ENCODE results near the gene STK35.
"Not testable (repeated sequence)": the region's sequence is repeated elsewhere in the genome, so short reads cannot be mapped to it uniquely, and the experiment has no call there.

The STK35 gene

GRCh38 chr20:2163757-2164156, 62.1 kb downstream of the STK35 start:
- no peak for DNase-seq

DNA sequence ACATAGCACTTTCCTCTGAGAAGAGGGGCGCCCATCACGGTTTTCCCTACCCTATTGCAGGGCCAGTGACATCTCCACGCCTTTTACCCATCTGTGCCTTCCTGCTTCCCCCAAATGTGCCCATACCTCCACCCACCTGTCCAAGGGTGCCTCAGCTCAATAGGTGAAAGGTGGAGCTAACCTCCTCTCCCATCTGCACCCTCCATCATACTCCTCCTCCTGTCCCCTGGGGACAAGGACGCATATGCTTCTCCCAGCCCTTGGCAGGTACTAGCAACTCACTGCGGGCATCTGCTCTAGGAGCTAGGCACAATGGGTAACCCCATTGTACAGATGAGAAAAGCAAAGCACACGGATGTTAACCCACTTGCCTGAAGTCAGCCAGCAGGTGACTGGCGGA, 62.8 kb downstream of the STK35 start:
- no peak for DNase-seq

- DNase-seq = no peak
Observed at GRCh38 chr20:2164966-2165365, 63.3 kb downstream of the STK35 start.

- DNase-seq = no peak
Observed at GRCh38 chr20:2165871-2166270, 64.2 kb downstream of the STK35 start.

- DNase-seq = no peak
Observed at GRCh38 chr20:2167112-2167511, 65.5 kb downstream of the STK35 start.

DNA sequence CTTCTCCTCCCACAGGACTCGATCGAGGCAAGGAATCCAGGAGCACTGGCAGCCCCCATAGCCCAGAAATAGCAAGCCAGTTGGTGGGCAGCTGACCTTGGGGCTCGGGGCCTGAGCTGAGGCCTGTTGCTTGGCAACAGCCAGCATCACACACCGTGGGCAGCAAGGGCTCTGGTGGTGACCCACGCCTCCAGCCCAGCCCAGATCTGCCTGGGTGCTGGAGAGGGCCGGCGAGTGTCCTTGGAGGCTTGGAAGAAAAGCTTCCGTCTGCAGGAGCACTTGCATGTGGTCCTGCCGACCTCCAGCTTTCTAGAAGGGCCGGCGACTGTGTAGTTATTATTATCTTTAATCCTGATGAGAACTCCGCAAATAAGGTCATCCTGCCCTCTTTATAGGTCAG, 67.3 kb downstream of the STK35 start:
- no peak for DNase-seq

- no peak for DNase-seq
Observed at GRCh38 chr20:2169456-2170088, 67.9 kb downstream of the STK35 start.

GRCh38 chr20:2170404-2170803, 68.8 kb downstream of the STK35 start:
- no peak for DNase-seq

DNA sequence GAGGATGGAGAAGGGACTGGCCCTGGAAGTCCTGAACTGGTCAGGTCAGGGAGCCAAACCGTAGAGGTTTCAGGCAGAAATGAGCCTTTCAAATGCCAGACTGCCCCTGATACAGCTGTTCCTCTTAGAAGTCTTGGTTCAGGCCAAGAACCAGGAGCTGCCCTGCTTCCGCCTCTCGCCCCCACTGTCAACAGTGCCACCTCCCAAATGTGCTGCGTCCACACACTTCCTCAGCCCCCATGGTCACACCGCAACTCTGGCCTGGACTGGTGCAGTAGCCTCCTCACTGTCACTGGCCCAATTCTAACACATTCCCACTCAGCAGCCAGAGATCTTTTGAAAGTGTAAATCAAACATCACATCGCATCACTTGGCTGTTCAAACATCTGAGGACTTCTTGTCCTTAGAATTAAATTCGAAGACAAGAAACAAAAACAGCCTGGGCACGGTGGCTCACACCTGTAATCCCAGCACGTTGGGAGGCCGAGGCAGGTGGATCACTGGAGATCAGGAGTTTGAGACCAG, 69.7 kb downstream of the STK35 start:
- DNase-seq = no peak

DNA sequence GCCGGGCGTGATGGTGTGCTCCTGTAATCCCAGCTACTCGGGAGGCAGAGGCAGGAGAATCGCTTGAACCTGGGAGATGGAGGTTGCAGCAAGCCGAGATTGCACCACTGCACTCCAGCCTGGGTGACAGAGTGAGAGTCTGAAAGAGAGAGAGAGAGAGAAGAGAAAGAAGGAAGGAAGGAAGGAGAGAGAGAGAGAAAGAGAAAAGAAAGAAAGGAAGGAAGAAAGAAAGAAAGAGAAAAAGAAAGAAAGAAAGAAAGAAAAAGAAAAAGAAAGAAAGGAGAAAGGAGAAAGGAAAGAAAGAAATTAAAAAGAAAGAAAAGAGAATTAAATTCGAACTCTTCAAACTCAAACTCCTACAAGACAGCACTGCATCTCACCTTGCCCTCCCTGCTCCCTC, 70.2 kb downstream of the STK35 start:
- DNase-seq = not testable (repeated sequence)

DNA sequence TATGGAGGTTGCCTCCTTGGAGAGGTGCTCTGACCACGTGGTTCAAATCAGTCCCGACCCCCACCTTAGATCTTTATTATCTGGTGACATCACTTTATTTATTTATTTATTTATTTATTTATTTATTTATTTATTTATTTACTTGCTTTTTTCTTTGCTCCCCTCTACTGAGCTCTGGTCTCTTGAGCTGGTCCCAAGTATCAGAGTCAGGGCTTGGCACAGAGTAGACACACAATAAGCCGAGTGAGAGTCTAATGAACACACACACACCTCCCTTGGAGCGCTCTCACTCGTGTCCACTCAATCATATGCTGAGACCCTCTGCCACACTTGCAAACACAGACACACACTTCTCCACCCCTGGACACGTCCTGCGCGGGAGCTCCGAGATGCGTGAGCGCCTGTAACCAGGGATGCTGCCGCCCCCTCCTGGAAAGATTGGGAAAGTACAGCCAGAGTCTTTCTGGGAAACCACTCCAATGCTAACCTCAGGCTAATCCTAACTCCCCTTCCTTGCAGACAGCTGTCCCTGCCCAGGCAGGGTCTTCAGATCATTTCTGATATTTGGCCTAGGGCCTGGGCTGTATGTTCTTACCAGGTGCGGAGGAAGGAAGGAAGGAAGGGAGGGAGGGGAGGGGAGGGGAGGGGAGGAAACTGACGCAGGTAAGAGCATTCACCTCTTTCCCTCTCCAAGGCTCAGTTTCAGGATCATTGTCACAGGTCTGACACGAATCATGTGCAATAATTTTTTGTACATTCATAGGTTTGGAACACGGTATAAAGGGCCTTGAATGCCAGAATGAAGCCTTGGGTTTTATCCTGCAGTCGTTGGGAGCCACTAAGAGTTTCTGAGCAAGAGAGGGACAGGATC, 70.9 kb downstream of the STK35 start:
- DNase-seq = peak; percentile 24 to 62 (median 31)

DNA sequence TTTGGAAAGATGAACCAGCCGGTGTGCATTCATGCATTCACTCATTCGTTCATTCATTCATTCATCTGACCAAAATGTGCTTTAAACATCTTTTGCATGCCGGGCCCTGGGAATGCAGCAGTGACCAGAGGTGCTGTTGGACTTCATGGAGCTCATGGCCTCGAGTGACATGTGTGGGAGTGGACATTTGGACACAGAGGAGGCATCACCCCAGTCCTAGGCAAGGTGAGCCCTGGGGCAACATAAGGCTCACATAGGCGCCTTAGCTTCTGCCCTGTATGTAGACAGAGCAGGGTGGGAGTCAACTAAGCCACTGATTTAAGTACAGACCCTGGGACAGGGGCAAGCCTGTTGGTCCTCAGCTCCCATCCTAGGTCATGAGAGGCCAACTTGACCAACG, 71.6 kb downstream of the STK35 start:
- no peak for DNase-seq

GRCh38 chr20:2174067-2174466, 72.4 kb downstream of the STK35 start:
- DNase-seq = no peak

DNA sequence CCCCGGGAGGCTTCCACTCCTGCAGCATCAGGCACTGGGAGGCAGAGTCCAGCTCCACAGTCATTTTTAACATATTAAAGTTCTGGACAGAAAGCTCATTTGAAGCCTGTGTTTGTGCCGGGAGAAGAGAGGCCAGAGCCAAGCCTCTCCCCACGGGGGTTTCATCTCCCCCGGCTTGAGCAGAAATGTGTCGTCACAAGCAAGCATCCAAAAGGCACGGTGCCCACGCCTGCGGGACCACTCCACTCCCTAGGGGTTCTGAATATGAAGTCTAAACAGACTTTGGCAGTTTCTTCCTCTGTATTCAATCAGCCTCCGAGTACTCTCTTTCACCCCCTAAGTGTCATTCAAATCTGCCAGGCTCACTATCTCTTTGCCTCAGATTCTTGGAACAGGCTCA, 75.3 kb downstream of the STK35 start:
- no peak for DNase-seq

DNA sequence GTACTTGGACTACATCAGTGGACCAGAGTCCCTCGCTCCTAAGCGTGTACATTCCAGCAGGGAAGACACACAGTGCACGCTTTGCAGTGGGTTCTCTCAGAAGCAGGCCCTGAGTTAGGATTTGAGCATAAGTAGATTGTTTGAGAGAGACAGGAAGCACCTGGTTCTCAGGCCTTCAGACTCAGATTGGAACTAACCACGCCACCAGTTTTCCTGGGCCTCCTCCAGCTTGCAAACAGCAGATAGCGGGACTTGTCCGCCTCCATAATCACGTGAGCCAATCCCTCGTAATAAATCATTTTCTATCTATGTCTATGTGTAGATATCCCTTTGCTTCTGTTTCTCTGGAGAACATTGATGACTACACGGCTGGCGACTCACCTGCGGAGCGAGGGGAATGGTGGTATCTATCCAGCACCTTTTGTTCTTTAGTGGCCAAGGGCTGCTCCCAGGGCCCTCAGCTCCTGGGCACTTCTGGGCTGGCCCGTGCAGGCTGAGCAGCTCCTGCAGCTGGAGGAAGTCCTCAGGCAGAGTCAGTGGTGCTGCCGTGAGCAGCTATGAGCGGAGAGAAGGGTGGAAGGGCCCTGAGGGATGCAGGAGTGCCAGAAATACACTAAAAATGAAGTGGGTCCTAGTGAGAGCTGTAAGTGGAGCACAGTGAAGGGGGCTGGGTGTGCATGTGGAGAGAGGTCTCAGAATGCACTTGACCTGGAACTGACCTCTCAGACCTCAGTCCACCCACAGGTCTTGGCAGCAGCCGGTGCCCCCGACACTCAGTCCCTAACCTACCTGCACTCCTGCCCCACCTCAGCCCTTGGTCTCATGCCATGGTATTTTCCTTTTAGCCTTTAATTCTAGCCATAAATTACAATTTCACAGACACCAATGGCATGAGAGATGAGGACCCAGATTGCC, 76.9 kb downstream of the STK35 start:
- no peak for DNase-seq

DNA sequence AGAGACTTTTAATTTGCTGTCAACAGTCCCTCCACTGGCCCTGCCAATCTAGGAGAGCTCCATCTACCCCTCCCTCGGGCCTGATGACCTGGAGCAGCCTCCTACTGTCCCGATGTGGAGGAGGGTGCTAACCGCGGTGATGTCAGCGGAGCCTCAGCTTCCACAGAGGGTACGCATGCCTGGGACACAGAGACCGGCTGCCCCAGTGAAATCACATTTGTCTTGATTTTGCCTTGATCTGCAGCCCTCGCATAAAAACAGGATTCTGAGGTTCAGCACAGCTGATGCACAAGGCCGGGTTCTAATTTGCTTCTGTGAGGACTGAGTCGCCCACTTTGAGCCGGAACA, 77.6 kb downstream of the STK35 start:
- DNase-seq = no peak

- DNase-seq = no peak
Observed at GRCh38 chr20:2179949-2180348, 78.3 kb downstream of the STK35 start.

DNA sequence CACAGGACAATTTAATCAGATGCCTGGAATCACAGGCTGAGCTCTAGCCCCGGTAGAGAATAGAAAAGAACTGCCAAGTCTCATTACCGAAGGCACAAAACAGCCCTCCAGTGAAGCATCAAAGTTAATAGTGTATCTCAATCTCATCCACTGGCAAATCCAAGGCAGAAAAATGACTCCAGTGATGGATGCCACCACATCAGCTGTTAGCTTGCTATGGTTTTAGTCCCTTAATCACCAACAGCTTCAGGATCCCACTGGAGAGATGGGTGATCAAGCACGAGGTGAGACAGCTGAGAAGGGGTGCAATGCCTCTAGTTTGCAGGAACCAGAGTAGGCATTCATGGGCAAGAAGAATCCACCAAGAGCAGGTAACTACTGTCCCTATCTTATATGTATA, 81.8 kb downstream of the STK35 start:
- DNase-seq = no peak

DNA sequence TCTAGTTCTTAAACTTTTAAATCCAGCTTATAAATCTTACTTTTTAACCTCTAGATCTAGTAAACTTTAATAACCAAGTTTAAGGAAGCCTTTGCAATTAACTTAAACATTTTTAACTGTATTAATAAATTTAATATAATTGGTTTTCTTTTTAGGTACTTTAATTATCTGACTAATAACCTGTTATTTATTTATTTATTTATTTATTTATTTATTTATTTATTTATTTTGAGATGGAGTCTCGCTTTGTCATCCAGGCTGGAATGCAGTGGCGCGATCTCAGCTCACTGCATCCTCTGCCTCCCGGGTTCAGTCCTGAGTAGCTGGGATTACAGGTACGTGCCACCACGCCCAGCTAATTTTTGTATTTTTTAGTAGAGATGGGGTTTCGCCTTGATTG, 83.3 kb downstream of the STK35 start:
- not testable (repeated sequence) for DNase-seq

DNA sequence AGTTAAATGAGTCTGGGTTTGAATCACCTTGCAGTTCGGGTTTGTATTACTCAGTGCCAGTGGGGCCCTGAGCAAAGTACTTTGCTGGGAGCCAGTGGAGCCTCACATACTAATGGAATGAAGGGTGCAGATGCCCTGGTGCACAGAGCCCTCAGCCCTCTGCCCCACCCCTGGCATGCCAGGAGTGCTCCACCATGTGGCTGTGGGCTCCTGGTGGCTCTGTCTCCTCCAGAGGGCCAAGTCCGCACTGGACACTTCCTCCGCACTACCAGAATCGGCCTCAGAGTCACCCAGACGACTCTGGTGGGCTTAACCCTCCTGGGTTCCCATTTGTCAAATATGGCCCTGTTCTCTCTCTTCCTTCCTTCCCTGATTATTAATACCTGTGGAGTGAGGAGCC, 94.0 kb downstream of the STK35 start:
- no peak for DNase-seq

DNA sequence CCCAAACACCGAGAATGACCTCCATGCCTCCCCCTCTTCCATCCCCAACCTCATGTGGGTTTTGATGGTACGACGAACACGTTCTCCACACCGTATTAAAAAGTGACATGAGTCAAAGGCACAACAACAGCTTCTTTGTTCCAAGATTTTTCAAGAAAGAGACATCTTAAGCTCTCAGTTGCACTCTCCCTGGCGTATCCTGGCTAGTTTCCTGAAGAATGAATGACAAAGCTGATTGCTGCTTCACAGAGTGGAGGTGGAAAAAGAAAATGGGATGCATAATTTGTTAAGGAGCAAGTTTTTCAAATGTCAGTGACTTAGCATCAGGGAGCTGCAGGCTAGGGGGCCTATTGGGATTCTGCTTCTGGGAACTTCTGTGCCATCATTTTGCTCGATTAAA, 95.5 kb downstream of the STK35 start:
- DNase-seq = no peak

Data from activated CD4-positive, CD25-positive, alpha-beta regulatory T cell (primary cell).